ENCODE measurements around the gene CCDC174. TPM values are rescaled to one million over a fixed set of nuclear protein-coding genes. Genes with fewer than 3 reads are reported as not detected.
A peak's percentile ranks its signal among the peaks of the same experiment; 100 is the strongest.

The CCDC174 gene
- total and polyA plus RNA-seq, 3 experiments from 2014 or later = 16.8 to 34.6 (median 18.2) TPM

- CTCF ChIA-PET = no interaction called here
- Histone ChIP-seq H3K36me3 (ENCODE audit: insufficient read depth, low read length) (peaks cover 83% of the 10 kb centered on the region), H3K4me1 (ENCODE audit: insufficient read depth, low read length) (no peaks in the 10 kb centered on the region)
These were observed 12.0 kb downstream of the CCDC174 start for GRCh38 chr3:14663396-14664135.

GRCh38 chr3:14664170-14664569, 12.6 kb downstream of the CCDC174 start:
- Mint-ChIP-seq H3K4me3 (no peak overlapping the region), H3K9me3 (no peaks in the 10 kb centered on the region), H3K27me3 (no peaks in the 10 kb centered on the region), H3K27ac (no peak overlapping the region), H3K36me3 (peaks cover 13 to 96% (median 28%) of the 10 kb centered on the region in 3 donors), H3K4me1 (peaks cover 0 to 12% (median 7%) of the 10 kb centered on the region in 3 donors)
- ChIA-PET CTCF (no interaction called here), POLR2A (no interaction called here)
- Histone ChIP-seq H3K36me3 (ENCODE audit: insufficient read depth, low read length) (peaks cover 84% of the 10 kb centered on the region), H3K4me3 (ENCODE audit: low read length) (no peak overlapping the region), H3K27ac (ENCODE audit: low read depth, low read length) (no peak overlapping the region), H3K4me1 (ENCODE audit: insufficient read depth, low read length) (no peaks in the 10 kb centered on the region), H3K27me3 (ENCODE audit: insufficient read depth, low read length, poor library complexity, severe bottlenecking) (no peaks in the 10 kb centered on the region), H3K9me3 (ENCODE audit: low read length) (no peaks in the 10 kb centered on the region)
- no peak for DNase-seq

More at GRCh38 chr3:14663396-14664135, 12.0 kb downstream of the CCDC174 start:
- H3K27ac Mint-ChIP-seq = peak overlapping the region in 1 of 8 donors; percentile 32
- H3K4me3 Mint-ChIP-seq = no peak overlapping the region
- H3K4me1 Mint-ChIP-seq = peaks cover 0 to 12% (median 7%) of the 10 kb centered on the region in 3 donors
- Histone ChIP-seq H3K27ac (ENCODE audit: low read depth, low read length) (no peak overlapping the region), H3K4me3 (ENCODE audit: low read length) (no peak overlapping the region), H3K27me3 (ENCODE audit: insufficient read depth, low read length, poor library complexity, severe bottlenecking) (no peaks in the 10 kb centered on the region), H3K9me3 (ENCODE audit: low read length) (no peaks in the 10 kb centered on the region)
- POLR2A ChIA-PET = no interaction called here
- DNase-seq = no peak
- no peaks in the 10 kb centered on the region for H3K9me3 Mint-ChIP-seq
- H3K36me3 Mint-ChIP-seq = peaks cover 13 to 96% (median 28%) of the 10 kb centered on the region in 3 donors
- H3K27me3 Mint-ChIP-seq = no peaks in the 10 kb centered on the region

GRCh38 chr3:14672588-14672987, 21.0 kb downstream of the CCDC174 start:
- Histone ChIP-seq H3K4me1 (ENCODE audit: insufficient read depth, low read length) (no peaks in the 10 kb centered on the region), H3K27ac (ENCODE audit: low read depth, low read length) (no peak overlapping the region), H3K9me3 (ENCODE audit: low read length) (no peaks in the 10 kb centered on the region), H3K36me3 (ENCODE audit: insufficient read depth, low read length) (peaks cover 38% of the 10 kb centered on the region), H3K27me3 (ENCODE audit: insufficient read depth, low read length, poor library complexity, severe bottlenecking) (no peaks in the 10 kb centered on the region), H3K4me3 (ENCODE audit: low read length) (no peak overlapping the region)
- peak overlapping the region in 1 of 8 donors; percentile 59 for H3K27ac Mint-ChIP-seq
- no peaks in the 10 kb centered on the region for H3K27me3 Mint-ChIP-seq
- H3K4me1 Mint-ChIP-seq = no peaks in the 10 kb centered on the region
- ChIA-PET CTCF (no interaction called here), POLR2A (no interaction called here)
- no peaks in the 10 kb centered on the region for H3K9me3 Mint-ChIP-seq
- no peak for DNase-seq
- peaks cover 9 to 66% (median 21%) of the 10 kb centered on the region in 3 donors for H3K36me3 Mint-ChIP-seq
- no peak overlapping the region for H3K4me3 Mint-ChIP-seq

DNA sequence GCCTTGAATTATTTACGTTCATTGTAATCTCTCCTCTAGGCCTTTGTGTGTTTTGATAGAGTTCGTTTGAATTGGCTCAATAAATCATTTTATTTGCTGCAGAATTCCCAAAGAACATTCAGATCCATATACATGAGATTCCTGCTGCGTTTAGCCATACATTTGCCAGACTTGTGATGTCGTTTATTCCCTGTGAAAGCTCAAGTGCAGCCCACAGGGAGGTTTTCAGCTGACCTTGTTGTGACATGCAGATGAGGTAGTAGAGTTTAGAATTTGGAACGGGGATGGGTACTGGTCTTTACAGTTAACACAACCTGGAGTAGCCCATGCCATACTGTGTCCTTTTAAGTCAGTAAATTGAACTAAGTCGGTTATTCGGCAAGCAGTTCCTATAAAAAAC, 23.3 kb downstream of the CCDC174 start, which contains the start of gene C3orf20:
Gene C3orf20, plus strand, starts transcription at position 301 of the 400 bp plus-strand sequence. CDS start 7,573 bp downstream, outside the sequence.
- Mint-ChIP-seq H3K4me1 (no peaks in the 10 kb centered on the region), H3K27ac (peak within 1 kb of the TSS in 3 of 8 donors; percentile 0 to 50 (median 10)), H3K36me3 (peaks cover 6 to 45% (median 24%) of the 10 kb centered on the region in 3 donors), H3K4me3 (no peak within 1 kb of the TSS), H3K27me3 (no peaks in the 10 kb centered on the region), H3K9me3 (peaks cover 0 to 4% (median 0%) of the 10 kb centered on the region in 5 donors)
- POLR2A ChIA-PET = no interaction called here
- Histone ChIP-seq H3K36me3 (ENCODE audit: insufficient read depth, low read length) (peaks cover 19% of the 10 kb centered on the region), H3K27me3 (ENCODE audit: insufficient read depth, low read length, poor library complexity, severe bottlenecking) (no peaks in the 10 kb centered on the region), H3K4me1 (ENCODE audit: insufficient read depth, low read length) (no peaks in the 10 kb centered on the region), H3K27ac (ENCODE audit: low read depth, low read length) (no peak within 1 kb of the TSS), H3K4me3 (ENCODE audit: low read length) (no peak within 1 kb of the TSS), H3K9me3 (ENCODE audit: low read length) (no peaks in the 10 kb centered on the region)
- CTCF ChIA-PET = interaction anchor here (2.5 kb wide), 1 partner anchor 246 kb away, joined by 14 read pairs; no protein-coding TSS in a partner anchor
- DNase-seq = no peak

DNA sequence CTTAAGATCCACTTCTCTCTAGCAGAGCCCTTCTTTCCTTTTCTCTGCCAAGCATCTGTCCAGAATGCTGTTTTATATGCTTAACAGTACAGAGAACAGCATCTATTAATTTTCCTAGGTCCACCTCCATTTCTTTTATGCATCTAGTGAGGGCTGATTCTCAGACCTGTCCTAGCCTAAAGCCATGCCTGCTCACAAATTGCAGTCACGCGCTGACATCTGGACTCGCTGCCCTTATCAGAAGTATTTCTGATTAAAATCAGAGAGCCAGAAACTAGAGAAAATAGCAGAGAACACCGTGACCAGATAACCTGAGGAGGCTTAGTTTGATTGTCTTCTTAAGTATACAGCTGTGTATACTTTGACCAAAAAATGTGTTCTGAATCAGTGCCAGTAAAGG, 25.3 kb downstream of the CCDC174 start:
- Histone ChIP-seq H3K4me3 (ENCODE audit: low read length) (no peak overlapping the region), H3K9me3 (ENCODE audit: low read length) (peaks cover 3% of the 10 kb centered on the region), H3K36me3 (ENCODE audit: insufficient read depth, low read length) (peaks cover 3% of the 10 kb centered on the region), H3K27me3 (ENCODE audit: insufficient read depth, low read length, poor library complexity, severe bottlenecking) (no peaks in the 10 kb centered on the region), H3K27ac (ENCODE audit: low read depth, low read length) (no peak overlapping the region), H3K4me1 (ENCODE audit: insufficient read depth, low read length) (no peaks in the 10 kb centered on the region)
- peak overlapping the region in 2 of 8 donors; percentile 23 to 28 for H3K27ac Mint-ChIP-seq
- H3K4me3 Mint-ChIP-seq = no peak overlapping the region
- no peaks in the 10 kb centered on the region for H3K27me3 Mint-ChIP-seq
- peaks cover 9 to 25% (median 20%) of the 10 kb centered on the region in 3 donors for H3K36me3 Mint-ChIP-seq
- peaks cover 0 to 12% (median 3%) of the 10 kb centered on the region in 5 donors for H3K9me3 Mint-ChIP-seq
- no peaks in the 10 kb centered on the region for H3K4me1 Mint-ChIP-seq
- ChIA-PET POLR2A (no interaction called here), CTCF (no interaction called here)
- no peak for DNase-seq

- H3K9me3 Mint-ChIP-seq = peaks cover 0 to 12% (median 3%) of the 10 kb centered on the region in 5 donors
- Histone ChIP-seq H3K4me1 (ENCODE audit: insufficient read depth, low read length) (no peaks in the 10 kb centered on the region), H3K4me3 (ENCODE audit: low read length) (no peak overlapping the region), H3K27ac (ENCODE audit: low read depth, low read length) (no peak overlapping the region), H3K27me3 (ENCODE audit: insufficient read depth, low read length, poor library complexity, severe bottlenecking) (no peaks in the 10 kb centered on the region), H3K36me3 (ENCODE audit: insufficient read depth, low read length) (no peaks in the 10 kb centered on the region), H3K9me3 (ENCODE audit: low read length) (peaks cover 3% of the 10 kb centered on the region)
- POLR2A ChIA-PET = no interaction called here
- no peak overlapping the region for H3K4me3 Mint-ChIP-seq
- DNase-seq = no peak
- H3K27me3 Mint-ChIP-seq = peaks cover 0 to 1% of the 10 kb centered on the region in 2 donors
- H3K27ac Mint-ChIP-seq = peak overlapping the region in 1 of 8 donors; percentile 4
- H3K36me3 Mint-ChIP-seq = peaks cover 9 to 20% (median 14%) of the 10 kb centered on the region in 3 donors
- CTCF ChIA-PET = no interaction called here
- H3K4me1 Mint-ChIP-seq = no peaks in the 10 kb centered on the region
These were observed 26.5 kb downstream of the CCDC174 start for GRCh38 chr3:14678015-14678503.

DNA sequence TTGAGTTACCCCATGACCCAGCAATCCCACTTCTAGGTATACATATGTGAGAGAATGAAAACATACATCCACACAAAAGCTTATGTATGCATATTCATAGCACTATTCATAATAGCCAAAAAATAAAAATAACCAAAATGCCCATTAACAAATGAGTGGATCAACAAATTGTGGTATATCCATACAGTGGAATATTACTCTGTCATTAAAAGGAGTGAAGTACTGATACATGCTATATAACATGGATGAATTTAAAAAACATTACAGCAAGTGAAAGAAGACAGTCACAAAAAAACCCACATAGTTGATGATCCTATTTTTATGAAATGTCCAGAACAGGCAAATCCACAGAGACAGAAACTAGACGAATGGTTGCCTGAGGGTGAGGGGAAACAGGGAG, 28.6 kb downstream of the CCDC174 start:
- Histone ChIP-seq H3K27me3 (ENCODE audit: insufficient read depth, low read length, poor library complexity, severe bottlenecking) (no peaks in the 10 kb centered on the region), H3K27ac (ENCODE audit: low read depth, low read length) (no peak overlapping the region), H3K9me3 (ENCODE audit: low read length) (peaks cover 3% of the 10 kb centered on the region), H3K36me3 (ENCODE audit: insufficient read depth, low read length) (no peaks in the 10 kb centered on the region), H3K4me1 (ENCODE audit: insufficient read depth, low read length) (no peaks in the 10 kb centered on the region), H3K4me3 (ENCODE audit: low read length) (no peak overlapping the region)
- Mint-ChIP-seq H3K27ac (peak overlapping the region in 1 of 8 donors; percentile 17), H3K4me1 (no peaks in the 10 kb centered on the region), H3K27me3 (peaks cover 0 to 1% of the 10 kb centered on the region in 2 donors), H3K36me3 (peaks cover 5 to 16% (median 9%) of the 10 kb centered on the region in 3 donors), H3K9me3 (peaks cover 0 to 12% (median 3%) of the 10 kb centered on the region in 5 donors), H3K4me3 (no peak overlapping the region)
- no peak for DNase-seq
- CTCF ChIA-PET = no interaction called here
- POLR2A ChIA-PET = no interaction called here

GRCh38 chr3:14680716-14681115, 29.2 kb downstream of the CCDC174 start:
- peaks cover 0 to 12% (median 3%) of the 10 kb centered on the region in 5 donors for H3K9me3 Mint-ChIP-seq
- H3K27ac ChIP-seq (ENCODE audit: low read depth, low read length) = no peak overlapping the region

More at GRCh38 chr3:14680716-14681115, 29.2 kb downstream of the CCDC174 start:
- peaks cover 3% of the 10 kb centered on the region for H3K9me3 ChIP-seq (ENCODE audit: low read length)
- H3K27me3 ChIP-seq (ENCODE audit: insufficient read depth, low read length, poor library complexity, severe bottlenecking) = no peaks in the 10 kb centered on the region
- Mint-ChIP-seq H3K36me3 (peaks cover 3 to 15% (median 9%) of the 10 kb centered on the region in 3 donors), H3K4me3 (no peak overlapping the region), H3K4me1 (no peaks in the 10 kb centered on the region), H3K27ac (peak overlapping the region in 1 of 8 donors; percentile 25), H3K27me3 (peaks cover 0 to 1% of the 10 kb centered on the region in 2 donors)
- POLR2A ChIA-PET = no interaction called here
- H3K4me3 ChIP-seq (ENCODE audit: low read length) = no peak overlapping the region
- DNase-seq = no peak
- no peaks in the 10 kb centered on the region for H3K36me3 ChIP-seq (ENCODE audit: insufficient read depth, low read length)
- no peaks in the 10 kb centered on the region for H3K4me1 ChIP-seq (ENCODE audit: insufficient read depth, low read length)
- CTCF ChIA-PET = no interaction called here
